ENCODE data around the gene TBX15.

DNA sequence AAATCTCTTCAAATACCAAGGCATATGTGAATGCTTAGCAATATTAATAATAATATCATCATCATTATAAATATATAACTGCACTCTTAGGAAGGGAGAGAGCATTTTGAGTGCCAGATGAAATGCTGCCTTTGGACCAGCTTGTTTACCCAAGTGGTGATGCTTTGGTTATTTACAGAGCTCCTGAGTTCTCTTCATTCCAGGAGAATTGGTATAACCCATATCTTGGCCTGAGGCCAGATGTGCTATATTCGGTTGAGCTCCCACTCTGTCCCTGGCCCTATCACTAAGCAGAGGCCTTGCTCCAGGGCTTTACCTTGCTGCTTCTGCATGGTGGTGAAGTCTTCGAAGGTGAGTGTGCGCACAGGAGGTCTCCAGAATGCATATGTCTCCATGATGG lies 89.4 kb downstream of the TBX15 start:
- TF ChIP-seq, protein P1, sequence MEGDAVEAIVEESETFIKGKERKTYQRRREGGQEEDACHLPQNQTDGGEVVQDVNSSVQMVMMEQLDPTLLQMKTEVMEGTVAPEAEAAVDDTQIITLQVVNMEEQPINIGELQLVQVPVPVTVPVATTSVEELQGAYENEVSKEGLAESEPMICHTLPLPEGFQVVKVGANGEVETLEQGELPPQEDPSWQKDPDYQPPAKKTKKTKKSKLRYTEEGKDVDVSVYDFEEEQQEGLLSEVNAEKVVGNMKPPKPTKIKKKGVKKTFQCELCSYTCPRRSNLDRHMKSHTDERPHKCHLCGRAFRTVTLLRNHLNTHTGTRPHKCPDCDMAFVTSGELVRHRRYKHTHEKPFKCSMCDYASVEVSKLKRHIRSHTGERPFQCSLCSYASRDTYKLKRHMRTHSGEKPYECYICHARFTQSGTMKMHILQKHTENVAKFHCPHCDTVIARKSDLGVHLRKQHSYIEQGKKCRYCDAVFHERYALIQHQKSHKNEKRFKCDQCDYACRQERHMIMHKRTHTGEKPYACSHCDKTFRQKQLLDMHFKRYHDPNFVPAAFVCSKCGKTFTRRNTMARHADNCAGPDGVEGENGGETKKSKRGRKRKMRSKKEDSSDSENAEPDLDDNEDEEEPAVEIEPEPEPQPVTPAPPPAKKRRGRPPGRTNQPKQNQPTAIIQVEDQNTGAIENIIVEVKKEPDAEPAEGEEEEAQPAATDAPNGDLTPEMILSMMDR (IDR thresholded peaks at IDR 0.05; ENCODE audit: insufficient read depth, low read depth, low read length), result no peak
- TF ChIP-seq EZH2 (IDR thresholded peaks at IDR 0.05; ENCODE audit: insufficient read depth, low read length), result no peak

All from astrocyte (in vitro differentiated cells and primary cell).